ENCODE measurements around the gene CLIC3.

Gene CLIC3

GRCh38 chr9:136997830-136998234 lies 1.5 kb upstream of the CLIC3 start:
- DNase-seq: peak; percentile 50

- no peak for DNase-seq
These were observed 1.0 kb upstream of the CLIC3 start for GRCh38 chr9:136997371-136997770.

- DNase-seq: no peak
These were observed 526 bp downstream of the CLIC3 start for GRCh38 chr9:136995772-136996311.

GRCh38 chr9:136995362-136995761 lies 1.0 kb downstream of the CLIC3 start:
- no peak for DNase-seq

- no peak for DNase-seq
These were observed 1.5 kb downstream of the CLIC3 start for GRCh38 chr9:136994888-136995230.

- DNase-seq: no peak
These were observed 2.0 kb downstream of the CLIC3 start for GRCh38 chr9:136994180-136994887.

GRCh38 chr9:136992819-136993369 lies 3.5 kb downstream of the CLIC3 start:
- DNase-seq: no peak

GRCh38 chr9:136991993-136992818 lies 4.2 kb downstream of the CLIC3 start, which contains the start of gene PAXX:
Gene PAXX (plus strand): TSS chr9:136992422. CDS start chr9:136992444, 22 bp downstream.
- DNase-seq: peak; percentile 95

- DNase-seq: no peak
These were observed 6.0 kb downstream of the CLIC3 start for GRCh38 chr9:136990242-136990911.

- no peak for DNase-seq
These were observed 7.5 kb downstream of the CLIC3 start for GRCh38 chr9:136988872-136989271.

- DNase-seq: no peak
These were observed 10.5 kb downstream of the CLIC3 start for GRCh38 chr9:136985853-136986252.

GRCh38 chr9:136985027-136985602 lies 11.3 kb downstream of the CLIC3 start:
- DNase-seq: no peak

- no peak for DNase-seq
These were observed 11.8 kb downstream of the CLIC3 start for GRCh38 chr9:136984464-136985026.

- DNase-seq: no peak
These were observed 12.6 kb downstream of the CLIC3 start for GRCh38 chr9:136983656-136984314.

GRCh38 chr9:136983167-136983566 lies 13.2 kb downstream of the CLIC3 start:
- no peak for DNase-seq

GRCh38 chr9:136982232-136983051 lies 13.9 kb downstream of the CLIC3 start, which contains the start of gene LCNL1:
Gene LCNL1 (plus strand): TSS chr9:136982993. CDS start chr9:136983587, 594 bp downstream.
- no peak for DNase-seq

GRCh38 chr9:136981588-136982231 lies 14.7 kb downstream of the CLIC3 start:
- DNase-seq: no peak

- DNase-seq: no peak
These were observed 15.5 kb downstream of the CLIC3 start for GRCh38 chr9:136980669-136981478.
